ENCODE measurements around the gene SHE.

The SHE gene

GRCh38 chr1:154483941-154484803 is 18.0 kb downstream of the SHE start:
- no peak overlapping the region for H3K27ac ChIP-seq (ENCODE audit: low read depth, low read length)
- H3K9me3 ChIP-seq (ENCODE audit: control insufficient read depth in 1 of 2, low read length in 2 of 2) = no peaks in the 10 kb centered on the region
- peaks cover 0 to 4% of the 10 kb centered on the region in 2 donors for H3K4me1 ChIP-seq (ENCODE audit: control insufficient read depth in 1 of 2, insufficient read depth in 2 of 2, low read length in 2 of 2)
- H3K36me3 ChIP-seq (ENCODE audit: control insufficient read depth in 1 of 2, insufficient read depth in 2 of 2, low read length in 2 of 2) = peaks cover 0 to 5% of the 10 kb centered on the region in 2 donors
- H3K27me3 ChIP-seq (ENCODE audit: control insufficient read depth in 1 of 2, insufficient read depth in 2 of 2, low read length in 2 of 2) = no peaks in the 10 kb centered on the region
- H3K9ac ChIP-seq (ENCODE audit: low read depth in 1 of 2, low read length in 2 of 2) = no peak overlapping the region
- H3K4me3 ChIP-seq (ENCODE audit: low read depth in 1 of 2, low read length in 2 of 2) = no peak overlapping the region

- H3K9me3 ChIP-seq (ENCODE audit: control insufficient read depth in 1 of 2, low read length in 2 of 2) = no peaks in the 10 kb centered on the region
- H3K27ac ChIP-seq (ENCODE audit: low read depth, low read length) = no peak overlapping the region
- H3K27me3 ChIP-seq (ENCODE audit: control insufficient read depth in 1 of 2, insufficient read depth in 2 of 2, low read length in 2 of 2) = no peaks in the 10 kb centered on the region
- no peak overlapping the region for H3K9ac ChIP-seq (ENCODE audit: low read depth in 1 of 2, low read length in 2 of 2)
- H3K4me1 ChIP-seq (ENCODE audit: control insufficient read depth in 1 of 2, insufficient read depth in 2 of 2, low read length in 2 of 2) = peaks cover 11 to 20% of the 10 kb centered on the region in 2 donors
- H3K36me3 ChIP-seq (ENCODE audit: control insufficient read depth in 1 of 2, insufficient read depth in 2 of 2, low read length in 2 of 2) = peaks cover 0 to 5% of the 10 kb centered on the region in 2 donors
- no peak overlapping the region for H3K4me3 ChIP-seq (ENCODE audit: low read depth in 1 of 2, low read length in 2 of 2)
These were observed 21.2 kb downstream of the SHE start for GRCh38 chr1:154481053-154481452.

- H3K27me3 ChIP-seq (ENCODE audit: control insufficient read depth in 1 of 2, insufficient read depth in 2 of 2, low read length in 2 of 2) = no peaks in the 10 kb centered on the region
- H3K4me3 ChIP-seq (ENCODE audit: low read depth in 1 of 2, low read length in 2 of 2) = no peak overlapping the region
- no peaks in the 10 kb centered on the region for H3K36me3 ChIP-seq (ENCODE audit: control insufficient read depth in 1 of 2, insufficient read depth in 2 of 2, low read length in 2 of 2)
- no peaks in the 10 kb centered on the region for H3K9me3 ChIP-seq (ENCODE audit: control insufficient read depth in 1 of 2, low read length in 2 of 2)
- no peak overlapping the region for H3K9ac ChIP-seq (ENCODE audit: low read depth in 1 of 2, low read length in 2 of 2)
- H3K27ac ChIP-seq (ENCODE audit: low read depth, low read length) = no peak overlapping the region
- H3K4me1 ChIP-seq (ENCODE audit: control insufficient read depth in 1 of 2, insufficient read depth in 2 of 2, low read length in 2 of 2) = peaks cover 11 to 19% of the 10 kb centered on the region in 2 donors
These were observed 22.3 kb downstream of the SHE start for GRCh38 chr1:154479764-154480421.

- Histone ChIP-seq H3K27ac (ENCODE audit: low read depth, low read length) (no peak overlapping the region), H3K4me1 (ENCODE audit: control insufficient read depth in 1 of 2, insufficient read depth in 2 of 2, low read length in 2 of 2) (peaks cover 11 to 22% of the 10 kb centered on the region in 2 donors), H3K9me3 (ENCODE audit: control insufficient read depth in 1 of 2, low read length in 2 of 2) (no peaks in the 10 kb centered on the region), H3K27me3 (ENCODE audit: control insufficient read depth in 1 of 2, insufficient read depth in 2 of 2, low read length in 2 of 2) (no peaks in the 10 kb centered on the region), H3K36me3 (ENCODE audit: control insufficient read depth in 1 of 2, insufficient read depth in 2 of 2, low read length in 2 of 2) (no peaks in the 10 kb centered on the region), H3K4me3 (ENCODE audit: low read depth in 1 of 2, low read length in 2 of 2) (no peak overlapping the region), H3K9ac (ENCODE audit: low read depth in 1 of 2, low read length in 2 of 2) (no peak overlapping the region)
These were observed 23.6 kb downstream of the SHE start for GRCh38 chr1:154478639-154479038.

GRCh38 chr1:154478013-154478412 is 24.2 kb downstream of the SHE start:
- H3K4me1 ChIP-seq (ENCODE audit: control insufficient read depth in 1 of 2, insufficient read depth in 2 of 2, low read length in 2 of 2) = peaks cover 11 to 22% of the 10 kb centered on the region in 2 donors
- H3K27ac ChIP-seq (ENCODE audit: low read depth, low read length) = no peak overlapping the region

GRCh38 chr1:154476791-154477190 is 25.4 kb downstream of the SHE start:
- Histone ChIP-seq H3K27me3 (ENCODE audit: control insufficient read depth in 1 of 2, insufficient read depth in 2 of 2, low read length in 2 of 2) (no peaks in the 10 kb centered on the region), H3K27ac (ENCODE audit: low read depth, low read length) (no peak overlapping the region), H3K36me3 (ENCODE audit: control insufficient read depth in 1 of 2, insufficient read depth in 2 of 2, low read length in 2 of 2) (no peaks in the 10 kb centered on the region), H3K4me1 (ENCODE audit: control insufficient read depth in 1 of 2, insufficient read depth in 2 of 2, low read length in 2 of 2) (peaks cover 11 to 25% of the 10 kb centered on the region in 2 donors), H3K4me3 (ENCODE audit: low read depth in 1 of 2, low read length in 2 of 2) (no peak overlapping the region), H3K9ac (ENCODE audit: low read depth in 1 of 2, low read length in 2 of 2) (peak overlapping the region in 1 of 2 donors; percentile 11), H3K9me3 (ENCODE audit: control insufficient read depth in 1 of 2, low read length in 2 of 2) (no peaks in the 10 kb centered on the region)

More at GRCh38 chr1:154478013-154478412, 24.2 kb downstream of the SHE start:
- no peaks in the 10 kb centered on the region for H3K36me3 ChIP-seq (ENCODE audit: control insufficient read depth in 1 of 2, insufficient read depth in 2 of 2, low read length in 2 of 2)
- no peaks in the 10 kb centered on the region for H3K9me3 ChIP-seq (ENCODE audit: control insufficient read depth in 1 of 2, low read length in 2 of 2)
- H3K27me3 ChIP-seq (ENCODE audit: control insufficient read depth in 1 of 2, insufficient read depth in 2 of 2, low read length in 2 of 2) = no peaks in the 10 kb centered on the region
- H3K9ac ChIP-seq (ENCODE audit: low read depth in 1 of 2, low read length in 2 of 2) = no peak overlapping the region
- no peak overlapping the region for H3K4me3 ChIP-seq (ENCODE audit: low read depth in 1 of 2, low read length in 2 of 2)

GRCh38 chr1:154474802-154475201 is 27.4 kb downstream of the SHE start:
- H3K9me3 ChIP-seq (ENCODE audit: control insufficient read depth in 1 of 2, low read length in 2 of 2) = no peaks in the 10 kb centered on the region
- H3K27me3 ChIP-seq (ENCODE audit: control insufficient read depth in 1 of 2, insufficient read depth in 2 of 2, low read length in 2 of 2) = no peaks in the 10 kb centered on the region
- H3K36me3 ChIP-seq (ENCODE audit: control insufficient read depth in 1 of 2, insufficient read depth in 2 of 2, low read length in 2 of 2) = no peaks in the 10 kb centered on the region
- H3K4me1 ChIP-seq (ENCODE audit: control insufficient read depth in 1 of 2, insufficient read depth in 2 of 2, low read length in 2 of 2) = peaks cover 11 to 25% of the 10 kb centered on the region in 2 donors
- H3K9ac ChIP-seq (ENCODE audit: low read depth in 1 of 2, low read length in 2 of 2) = no peak overlapping the region
- no peak overlapping the region for H3K27ac ChIP-seq (ENCODE audit: low read depth, low read length)
- H3K4me3 ChIP-seq (ENCODE audit: low read depth in 1 of 2, low read length in 2 of 2) = no peak overlapping the region

- no peak overlapping the region for H3K27ac ChIP-seq (ENCODE audit: low read depth, low read length)
- no peak overlapping the region for H3K9ac ChIP-seq (ENCODE audit: low read depth in 1 of 2, low read length in 2 of 2)
- H3K36me3 ChIP-seq (ENCODE audit: control insufficient read depth in 1 of 2, insufficient read depth in 2 of 2, low read length in 2 of 2) = peaks cover 0 to 3% of the 10 kb centered on the region in 2 donors
- no peak overlapping the region for H3K4me3 ChIP-seq (ENCODE audit: low read depth in 1 of 2, low read length in 2 of 2)
- H3K9me3 ChIP-seq (ENCODE audit: control insufficient read depth in 1 of 2, low read length in 2 of 2) = no peaks in the 10 kb centered on the region
- peaks cover 4 to 11% of the 10 kb centered on the region in 2 donors for H3K4me1 ChIP-seq (ENCODE audit: control insufficient read depth in 1 of 2, insufficient read depth in 2 of 2, low read length in 2 of 2)
- no peaks in the 10 kb centered on the region for H3K27me3 ChIP-seq (ENCODE audit: control insufficient read depth in 1 of 2, insufficient read depth in 2 of 2, low read length in 2 of 2)
These were observed 30.9 kb downstream of the SHE start for GRCh38 chr1:154471304-154471703.

- no peaks in the 10 kb centered on the region for H3K9me3 ChIP-seq (ENCODE audit: control insufficient read depth in 1 of 2, low read length in 2 of 2)
- no peaks in the 10 kb centered on the region for H3K27me3 ChIP-seq (ENCODE audit: control insufficient read depth in 1 of 2, insufficient read depth in 2 of 2, low read length in 2 of 2)
- H3K4me1 ChIP-seq (ENCODE audit: control insufficient read depth in 1 of 2, insufficient read depth in 2 of 2, low read length in 2 of 2) = peaks cover 5 to 12% of the 10 kb centered on the region in 2 donors
- peaks cover 9 to 14% of the 10 kb centered on the region in 2 donors for H3K36me3 ChIP-seq (ENCODE audit: control insufficient read depth in 1 of 2, insufficient read depth in 2 of 2, low read length in 2 of 2)
- no peak overlapping the region for H3K4me3 ChIP-seq (ENCODE audit: low read depth in 1 of 2, low read length in 2 of 2)
- no peak overlapping the region for H3K27ac ChIP-seq (ENCODE audit: low read depth, low read length)
- no peak overlapping the region for H3K9ac ChIP-seq (ENCODE audit: low read depth in 1 of 2, low read length in 2 of 2)
These were observed 32.2 kb downstream of the SHE start for GRCh38 chr1:154469844-154470560.

All from duodenal mucosa (tissue), 2 donors.